PC-9 (cell line): ENCODE data around the gene LRFN2. TPM values are rescaled to one million over a fixed set of nuclear protein-coding genes. Genes with fewer than 3 reads are reported as not detected.

Source experiments
- BruUV-seq: library from RNA; stranded (reverse); fragments of 400-500 nt; replicated peaks from 2 replicates; lab custom pipeline; 2021; lab: Mats Ljungman, UMichigan
- CTCF ChIA-PET: fragments of 300-600 bp; sonication (Branson Sonifier 250); formaldehyde crosslinking; loops from one replicate; lab custom pipeline; 2022; ENCODE audit warnings: antibody characterized with exemption; lab: Charles Lee
- POLR2A ChIA-PET: fragments of 300-600 bp; sonication (Branson Sonifier 250); formaldehyde crosslinking; loops from one replicate; lab custom pipeline; 2022; ENCODE audit warnings: antibody characterized with exemption; ENCODE audit not compliant: unreplicated experiment; lab: Charles Lee
- DNase-seq, 2 experiments: peaks; one replicate each; pipeline versions ENCODE4 v3.0.0 to v3.0.0-alpha.2; 2015 to 2022; ENCODE audit warnings: mixed read lengths in 1 of 2
- H2AFZ ChIP-seq: fragments of 200-600 bp; sonication (generic); 2 replicates; pipeline ENCODE4 v1.8.1; 2017; ENCODE audit warnings: antibody characterized with exemption
- H3F3A ChIP-seq: fragments of 200-600 bp; sonication (generic); 2 replicates; pipeline ENCODE4 v1.8.1; 2017; ENCODE audit warnings: antibody characterized with exemption, mild to moderate bottlenecking, low read depth; ENCODE audit not compliant: insufficient read depth
- H3K27ac ChIP-seq: fragments of 200-600 bp; sonication (generic); 2 replicates; pipeline ENCODE4 v1.6.1; 2016; ENCODE audit warnings: mixed run types
- H3K27me3 ChIP-seq: fragments of 200-600 bp; sonication (generic); 2 replicates; pipeline ENCODE4 v1.6.1; 2016; ENCODE audit warnings: low read depth, mixed run types; ENCODE audit not compliant: insufficient read depth
- H3K36me3 ChIP-seq: fragments of 200-600 bp; sonication (generic); 2 replicates; pipeline ENCODE4 v1.6.1; 2016; ENCODE audit warnings: low read depth, mixed run types
- H3K4me1 ChIP-seq: fragments of 200-600 bp; sonication (generic); replicated peaks from 2 replicates; pipeline ENCODE4 v1.6.1; 2016; ENCODE audit warnings: mixed run types; ENCODE audit not compliant: insufficient read depth
- H3K4me2 ChIP-seq: fragments of 200-600 bp; sonication (generic); 2 replicates; pipeline ENCODE4 v1.6.1; 2017; ENCODE audit warnings: mixed run types
- H3K4me3 ChIP-seq: fragments of 200-600 bp; sonication (generic); 2 replicates; pipeline ENCODE4 v1.6.1; 2016; ENCODE audit warnings: mixed run types
- H3K79me2 ChIP-seq: fragments of 200-600 bp; sonication (generic); 2 replicates; pipeline ENCODE4 v1.6.1; 2017; ENCODE audit warnings: low read depth, mixed run types
- H3K9me2 ChIP-seq: fragments of 200-600 bp; sonication (generic); 2 replicates; pipeline ENCODE4 v1.8.1; 2017; ENCODE audit warnings: mild to moderate bottlenecking; ENCODE audit not compliant: insufficient read depth
- H3K9me3 ChIP-seq: fragments of 200-600 bp; sonication (generic); 2 replicates; pipeline ENCODE4 v1.8.1; 2016; ENCODE audit warnings: low read depth; ENCODE audit not compliant: insufficient read depth
- H4K20me1 ChIP-seq: fragments of 200-600 bp; sonication (generic); 2 replicates; pipeline ENCODE4 v1.8.1; 2017; ENCODE audit not compliant: insufficient read depth
- EZH2 ChIP-seq: fragments of 200-600 bp; sonication (generic); IDR thresholded peaks from 2 replicates; pipeline ENCODE4 v1.8.0; 2017; ENCODE audit warnings: antibody characterized with exemption, low read depth
- intact Hi-C: fragments of 100-400 bp; cut with micrococcal nuclease; formaldehyde crosslinking; loops from one replicate; pipeline ENCODE4 v1.10.0; 2022; ENCODE audit not compliant: unreplicated experiment
- total RNA-seq: library from RNA; stranded (reverse); gene quantifications from 2 replicates; pipeline ENCODE4 v1.2.3, GENCODE V29; 2021
- TF ChIP-seq, protein P1 (sequence below): fragments of 200-600 bp; sonication (generic); conservative IDR thresholded peaks from 2 replicates; pipeline ENCODE4 v1.6.1; 2017; ENCODE audit warnings: mixed run types, antibody characterized with exemption, mild to moderate bottlenecking, moderate library complexity

LRFN2 gene
- total RNA-seq, 1 experiment from 2014 or later, result not detected

DNA sequence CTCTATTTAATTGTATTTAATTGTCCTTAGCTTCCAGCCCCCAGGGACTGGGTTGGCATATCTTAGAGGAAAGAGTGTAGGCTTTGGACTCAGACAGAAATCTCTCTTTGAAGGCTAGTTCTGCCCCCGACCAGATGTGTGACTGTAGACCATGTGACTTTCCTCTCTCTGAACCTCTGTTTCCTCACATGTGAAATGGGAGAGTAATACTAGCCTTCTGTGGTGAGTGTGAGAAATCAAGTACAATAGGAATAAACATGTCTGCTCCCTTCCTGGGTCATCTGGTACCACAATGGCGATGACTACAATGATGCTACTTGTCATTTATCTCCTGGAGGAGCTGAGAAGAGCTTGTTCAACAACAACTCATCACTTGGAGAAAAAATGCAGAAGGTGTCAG is 179.9 kb downstream of the LRFN2 start:
- CTCF ChIA-PET, result no interaction called here

DNA sequence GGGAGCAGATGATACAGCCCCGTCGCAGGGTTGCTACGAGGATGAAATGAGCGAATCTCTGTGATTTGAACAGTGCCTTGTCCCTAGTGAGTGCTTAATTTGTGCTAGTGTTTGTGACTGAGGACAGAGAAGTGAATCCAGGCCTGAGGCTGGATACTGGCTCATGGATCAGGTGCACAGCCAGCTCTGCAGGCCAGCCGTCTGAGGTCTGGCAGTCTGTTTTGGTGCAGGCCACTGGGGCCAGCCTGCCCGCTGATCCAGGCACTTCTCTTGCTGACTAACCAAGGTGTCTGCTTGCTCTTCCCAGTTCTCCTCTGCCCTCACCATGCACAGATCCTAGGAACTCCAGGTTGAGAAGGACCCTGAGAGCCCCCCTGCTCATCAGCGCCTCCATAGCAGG is 181.0 kb downstream of the LRFN2 start:
- H3K27me3 ChIP-seq, result peaks cover 11% of the 10 kb centered on the region
- no peak overlapping the region for H3K4me2 ChIP-seq
- H3K4me3 ChIP-seq, result no peak overlapping the region
- H3K27ac ChIP-seq, result no peak overlapping the region
- H3K4me1 ChIP-seq, result no peaks in the 10 kb centered on the region
- no peaks in the 10 kb centered on the region for H3K79me2 ChIP-seq
- BruUV-seq, result no TSS peak
- no peak for DNase-seq
- intact Hi-C loops, result no loop called here
- no peak overlapping the region for H2AFZ ChIP-seq
- H3K36me3 ChIP-seq, result no peaks in the 10 kb centered on the region
- no peaks in the 10 kb centered on the region for H3K9me2 ChIP-seq
- H3F3A ChIP-seq, result no peaks in the 10 kb centered on the region
- ChIA-PET POLR2A (no interaction called here), CTCF (no interaction called here)
- H3K9me3 ChIP-seq, result no peaks in the 10 kb centered on the region
- TF ChIP-seq, protein P1, sequence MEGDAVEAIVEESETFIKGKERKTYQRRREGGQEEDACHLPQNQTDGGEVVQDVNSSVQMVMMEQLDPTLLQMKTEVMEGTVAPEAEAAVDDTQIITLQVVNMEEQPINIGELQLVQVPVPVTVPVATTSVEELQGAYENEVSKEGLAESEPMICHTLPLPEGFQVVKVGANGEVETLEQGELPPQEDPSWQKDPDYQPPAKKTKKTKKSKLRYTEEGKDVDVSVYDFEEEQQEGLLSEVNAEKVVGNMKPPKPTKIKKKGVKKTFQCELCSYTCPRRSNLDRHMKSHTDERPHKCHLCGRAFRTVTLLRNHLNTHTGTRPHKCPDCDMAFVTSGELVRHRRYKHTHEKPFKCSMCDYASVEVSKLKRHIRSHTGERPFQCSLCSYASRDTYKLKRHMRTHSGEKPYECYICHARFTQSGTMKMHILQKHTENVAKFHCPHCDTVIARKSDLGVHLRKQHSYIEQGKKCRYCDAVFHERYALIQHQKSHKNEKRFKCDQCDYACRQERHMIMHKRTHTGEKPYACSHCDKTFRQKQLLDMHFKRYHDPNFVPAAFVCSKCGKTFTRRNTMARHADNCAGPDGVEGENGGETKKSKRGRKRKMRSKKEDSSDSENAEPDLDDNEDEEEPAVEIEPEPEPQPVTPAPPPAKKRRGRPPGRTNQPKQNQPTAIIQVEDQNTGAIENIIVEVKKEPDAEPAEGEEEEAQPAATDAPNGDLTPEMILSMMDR, result no peak
- no peak for TF ChIP-seq EZH2
- no peaks in the 10 kb centered on the region for H4K20me1 ChIP-seq

More for the DNA sequence above, 179.9 kb downstream of the LRFN2 start:
- Histone ChIP-seq H4K20me1 (no peaks in the 10 kb centered on the region), H3K36me3 (no peaks in the 10 kb centered on the region), H3K79me2 (no peaks in the 10 kb centered on the region), H3K27me3 (peaks cover 22% of the 10 kb centered on the region), H3K27ac (no peak overlapping the region), H3K4me3 (no peak overlapping the region), H3K9me3 (no peaks in the 10 kb centered on the region), H3K9me2 (no peaks in the 10 kb centered on the region), H3K4me1 (no peaks in the 10 kb centered on the region), H2AFZ (no peak overlapping the region), H3K4me2 (no peak overlapping the region), H3F3A (no peaks in the 10 kb centered on the region)
- DNase-seq, result no peak
- POLR2A ChIA-PET, result no interaction called here
- no TSS peak for BruUV-seq
- intact Hi-C loops, result no loop called here
- no peak for TF ChIP-seq EZH2
- TF ChIP-seq, protein P1, result no peak

DNA sequence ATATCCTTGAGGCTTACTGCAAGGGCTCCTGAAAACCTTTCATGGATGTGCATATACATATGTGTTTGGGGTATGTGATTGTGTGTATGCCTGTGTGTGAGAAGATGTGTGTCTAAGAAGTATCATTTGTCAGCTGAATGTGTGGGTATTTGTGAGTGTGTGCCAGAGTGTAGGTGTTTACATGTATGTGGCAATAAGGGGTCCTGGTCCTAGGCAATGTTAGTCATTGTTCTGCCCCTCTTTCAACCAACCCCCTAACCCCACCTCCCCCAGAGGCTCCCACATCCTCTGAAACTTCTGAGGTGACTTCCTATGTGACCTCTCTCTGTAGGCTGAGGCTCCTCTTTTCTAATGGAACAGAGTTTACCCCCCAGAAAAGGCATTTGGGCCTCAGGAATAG is 186.4 kb downstream of the LRFN2 start:
- ChIA-PET CTCF (no interaction called here), POLR2A (no interaction called here)
- intact Hi-C loops, result no loop called here
- no peaks in the 10 kb centered on the region for H4K20me1 ChIP-seq
- no peaks in the 10 kb centered on the region for H3K9me2 ChIP-seq
- DNase-seq, result no peak
- no peaks in the 10 kb centered on the region for H3K4me1 ChIP-seq
- H3K4me2 ChIP-seq, result no peak overlapping the region
- H3K27me3 ChIP-seq, result peaks cover 20% of the 10 kb centered on the region
- H3F3A ChIP-seq, result no peaks in the 10 kb centered on the region
- H3K36me3 ChIP-seq, result no peaks in the 10 kb centered on the region
- no peaks in the 10 kb centered on the region for H3K9me3 ChIP-seq
- H3K4me3 ChIP-seq, result no peak overlapping the region
- no peak overlapping the region for H2AFZ ChIP-seq
- H3K27ac ChIP-seq, result no peak overlapping the region
- TF ChIP-seq, protein P1, result no peak
- no peak for TF ChIP-seq EZH2
- no TSS peak for BruUV-seq
- H3K79me2 ChIP-seq, result no peaks in the 10 kb centered on the region
